Activated CD4-positive, alpha-beta T cell treated with anti-CD3 and anti-CD28 coated beads, Interleukin-2, amount 50 U/mL, for 48 hours (primary cell): ENCODE data around the gene SYNGR4.
"Not testable (repeated sequence)": the region's sequence is repeated elsewhere in the genome, so short reads cannot be mapped to it uniquely, and the experiment has no call there.

Source experiments
- DNase-seq, 2 experiments: peaks; one replicate each; pipeline ENCODE4 v3.0.0-alpha.2; 2020

The SYNGR4 gene

GRCh38 chr19:48371771-48372170, 7.6 kb downstream of the SYNGR4 start:
- not testable (repeated sequence) for DNase-seq

DNA sequence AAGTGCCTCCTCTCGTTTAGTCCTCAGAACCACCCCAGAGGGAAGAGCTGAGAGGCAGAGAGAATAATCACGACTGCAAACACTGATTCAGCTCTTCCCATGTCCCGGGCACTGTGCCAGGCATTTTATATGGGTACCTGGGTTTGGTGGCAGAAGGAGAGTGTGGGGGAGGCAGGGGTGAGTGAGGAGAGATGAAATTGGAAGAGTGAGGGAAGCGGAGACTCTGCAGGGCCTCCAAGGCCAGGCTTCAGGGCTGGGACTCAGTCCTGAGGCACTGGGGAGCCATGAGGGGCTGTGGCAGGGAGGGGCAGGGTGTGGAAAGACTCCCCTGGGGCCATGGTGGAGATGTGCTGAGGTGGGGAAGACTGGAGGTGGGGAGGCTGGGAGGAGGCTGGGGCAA, 8.7 kb downstream of the SYNGR4 start:
- no peak for DNase-seq

DNA sequence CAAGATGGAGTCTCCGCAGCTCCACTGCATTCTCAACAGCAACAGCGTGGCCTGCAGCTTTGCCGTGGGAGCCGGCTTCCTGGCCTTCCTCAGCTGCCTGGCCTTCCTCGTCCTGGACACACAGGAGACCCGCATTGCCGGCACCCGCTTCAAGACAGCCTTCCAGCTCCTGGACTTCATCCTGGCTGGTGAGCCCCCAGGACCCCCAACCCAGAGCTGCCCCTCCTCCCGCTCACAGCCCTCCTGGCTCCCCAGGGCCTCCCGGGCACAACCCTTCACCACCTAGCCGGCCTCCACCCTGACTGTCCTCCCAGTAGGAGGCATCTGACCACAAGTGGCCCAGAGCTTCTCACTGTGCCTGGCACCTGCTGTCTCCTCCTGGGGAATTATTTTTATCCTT, 9.4 kb downstream of the SYNGR4 start:
- DNase-seq: no peak

GRCh38 chr19:48378194-48378570, 14.0 kb downstream of the SYNGR4 start:
- DNase-seq: no peak

- no peak for DNase-seq
Observed at GRCh38 chr19:48379058-48379457, 14.9 kb downstream of the SYNGR4 start.

- DNase-seq: no peak
Observed at GRCh38 chr19:48381178-48381950, 17.2 kb downstream of the SYNGR4 start.

DNA sequence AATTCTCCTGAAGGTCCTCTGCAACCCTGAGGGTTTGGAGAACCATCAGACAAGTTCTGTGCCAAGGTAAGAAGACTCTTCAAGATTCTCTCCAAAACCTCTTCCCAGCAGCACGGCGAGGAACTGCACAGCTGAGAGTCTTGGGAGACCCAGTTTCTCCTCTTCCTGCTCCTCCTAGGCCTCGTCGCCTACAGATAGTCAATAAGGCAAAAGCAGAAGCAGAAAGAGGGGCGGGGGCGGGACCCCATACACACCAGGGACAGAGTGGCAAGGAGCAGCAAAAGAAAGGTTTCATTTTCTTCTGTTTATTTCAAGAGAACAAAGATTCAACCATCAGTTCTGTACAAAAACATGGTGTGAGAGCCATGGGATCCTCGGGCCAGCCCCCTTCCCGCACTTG, 18.1 kb downstream of the SYNGR4 start:
- no peak for DNase-seq

DNA sequence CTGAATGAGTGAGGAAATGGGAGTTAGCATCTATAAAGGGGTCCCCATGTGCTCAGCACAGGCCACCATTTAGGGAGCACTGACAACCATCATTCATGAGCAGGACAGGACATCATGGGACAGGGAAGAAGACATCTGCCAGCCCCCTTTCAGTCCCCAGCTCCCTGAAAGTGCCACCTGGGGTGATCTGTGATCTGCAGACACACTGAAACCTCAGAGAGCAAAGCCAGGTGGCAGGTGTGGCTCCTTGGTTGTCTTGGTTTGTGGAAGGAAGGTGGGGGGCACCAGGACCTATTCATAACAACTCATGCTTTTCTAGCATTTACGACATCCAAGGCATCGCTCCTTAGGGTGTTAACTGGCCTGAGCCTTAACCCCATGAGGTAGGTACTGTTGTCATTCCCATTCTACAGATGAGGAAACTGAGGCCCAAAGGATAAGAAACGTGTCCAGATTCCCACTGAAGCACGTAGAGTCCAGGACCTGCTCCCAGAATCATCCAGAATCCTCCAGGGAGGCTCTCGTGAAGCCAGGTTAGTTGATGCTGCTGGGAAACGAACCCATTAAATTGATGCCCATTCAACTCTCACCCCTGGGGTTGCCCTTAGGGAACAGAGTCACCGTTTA, 21.4 kb downstream of the SYNGR4 start:
- no peak for DNase-seq

GRCh38 chr19:48386981-48387380, 22.8 kb downstream of the SYNGR4 start:
- DNase-seq: no peak

DNA sequence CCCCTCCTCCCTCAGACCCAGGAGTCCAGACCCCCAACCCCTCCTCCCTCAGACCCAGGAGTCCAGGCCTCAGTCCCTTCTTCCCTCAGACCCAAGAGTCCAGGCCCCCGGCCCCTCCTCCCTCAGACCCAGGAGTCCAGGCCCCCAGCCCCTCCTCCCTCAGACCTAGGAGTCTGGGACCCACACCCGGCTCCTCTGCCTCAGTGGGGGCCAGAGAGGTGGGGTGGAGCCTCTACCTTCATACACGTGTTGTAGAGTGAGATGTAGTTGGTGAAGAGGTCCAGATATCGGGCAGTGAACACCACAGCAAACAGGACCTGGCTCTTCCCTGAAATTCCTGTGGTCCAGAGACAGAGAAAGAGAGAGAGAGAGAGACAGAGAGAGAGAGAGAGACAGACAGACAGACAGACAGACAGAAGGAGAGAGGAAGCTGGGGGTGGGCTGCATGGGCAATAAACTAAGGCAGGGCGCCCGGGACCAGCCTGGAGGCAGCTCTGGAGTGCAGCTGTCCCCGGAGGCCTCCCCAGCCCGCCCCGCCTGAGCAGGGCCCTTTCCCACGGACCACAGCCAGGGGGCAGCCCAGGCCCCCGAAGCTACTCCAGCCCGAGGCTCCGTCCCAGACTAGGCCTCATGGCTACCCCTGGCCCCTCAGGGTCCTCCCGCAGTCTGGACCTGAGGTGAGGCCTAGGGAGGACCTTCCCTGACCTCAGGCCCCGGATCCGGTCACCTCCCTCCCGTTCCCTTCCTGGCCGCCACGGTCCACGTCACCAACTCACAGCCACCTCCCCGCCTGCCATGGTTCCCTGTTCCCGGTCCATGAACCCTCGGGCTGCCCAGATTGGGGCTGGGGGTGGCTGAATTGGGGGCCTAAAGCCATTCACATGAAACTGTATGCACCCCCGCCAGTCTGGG, 26.3 kb downstream of the SYNGR4 start:
- peak; percentile 64 to 68 for DNase-seq

- peak; percentile 69 to 73 for DNase-seq
Observed at GRCh38 chr19:48391100-48392005, 27.2 kb downstream of the SYNGR4 start, which contains the start of gene KDELR1. Gene KDELR1 (minus strand): TSS chr19:48391551. CDS start chr19:48391358, 193 bp downstream.

DNA sequence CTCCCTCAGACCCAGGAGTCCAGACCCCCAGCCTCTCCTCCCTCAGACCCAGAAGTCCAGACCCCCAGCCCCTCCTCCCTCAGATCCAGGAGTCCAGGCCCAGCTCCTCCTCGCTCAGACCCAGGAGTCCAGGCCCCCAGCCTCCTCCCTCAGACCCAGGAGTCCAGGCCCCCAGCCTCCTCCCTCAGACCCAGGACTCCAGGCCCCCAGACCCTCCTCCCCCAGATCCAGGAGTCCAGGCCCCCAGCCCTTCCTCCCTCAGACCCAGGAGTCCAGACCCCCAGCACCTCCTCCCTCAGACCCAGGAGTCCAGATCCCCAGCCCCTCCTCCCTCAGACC, 27.8 kb downstream of the SYNGR4 start:
- not testable (repeated sequence) for DNase-seq

DNA sequence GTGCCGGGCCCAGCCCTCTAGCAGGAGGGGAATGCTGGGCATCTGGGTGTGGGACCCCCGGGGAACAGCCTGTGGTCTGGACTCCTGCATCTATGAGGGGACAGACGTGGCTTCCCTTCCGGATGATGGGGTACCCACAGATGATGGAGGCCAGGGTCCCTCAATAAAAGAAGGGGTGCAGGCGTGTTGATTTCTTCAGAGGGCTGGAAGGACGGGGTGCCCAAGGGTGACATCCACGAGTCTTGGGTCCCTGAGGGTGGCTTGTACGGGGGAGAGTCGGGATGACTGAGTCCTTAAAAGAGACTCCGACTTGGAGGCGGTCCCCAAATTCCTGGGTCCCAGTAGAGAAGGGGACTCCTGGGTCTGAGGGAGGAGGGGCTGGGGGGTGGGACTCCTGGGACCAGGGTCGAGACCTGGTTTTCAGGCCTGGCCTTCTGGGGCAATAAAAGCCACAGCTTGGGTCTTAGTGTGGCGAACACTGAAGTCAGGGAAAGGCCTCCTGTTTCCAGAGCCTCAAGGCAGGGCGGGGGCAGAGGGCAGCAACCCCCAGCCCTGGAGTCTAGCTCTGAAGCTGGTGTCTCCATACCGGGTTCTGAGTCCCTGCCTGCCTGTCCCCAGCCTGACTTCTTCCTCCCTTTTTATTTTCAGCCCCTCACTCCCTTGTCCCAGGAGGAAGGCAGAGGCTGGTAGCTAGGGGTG, 28.8 kb downstream of the SYNGR4 start:
- DNase-seq: no peak

DNA sequence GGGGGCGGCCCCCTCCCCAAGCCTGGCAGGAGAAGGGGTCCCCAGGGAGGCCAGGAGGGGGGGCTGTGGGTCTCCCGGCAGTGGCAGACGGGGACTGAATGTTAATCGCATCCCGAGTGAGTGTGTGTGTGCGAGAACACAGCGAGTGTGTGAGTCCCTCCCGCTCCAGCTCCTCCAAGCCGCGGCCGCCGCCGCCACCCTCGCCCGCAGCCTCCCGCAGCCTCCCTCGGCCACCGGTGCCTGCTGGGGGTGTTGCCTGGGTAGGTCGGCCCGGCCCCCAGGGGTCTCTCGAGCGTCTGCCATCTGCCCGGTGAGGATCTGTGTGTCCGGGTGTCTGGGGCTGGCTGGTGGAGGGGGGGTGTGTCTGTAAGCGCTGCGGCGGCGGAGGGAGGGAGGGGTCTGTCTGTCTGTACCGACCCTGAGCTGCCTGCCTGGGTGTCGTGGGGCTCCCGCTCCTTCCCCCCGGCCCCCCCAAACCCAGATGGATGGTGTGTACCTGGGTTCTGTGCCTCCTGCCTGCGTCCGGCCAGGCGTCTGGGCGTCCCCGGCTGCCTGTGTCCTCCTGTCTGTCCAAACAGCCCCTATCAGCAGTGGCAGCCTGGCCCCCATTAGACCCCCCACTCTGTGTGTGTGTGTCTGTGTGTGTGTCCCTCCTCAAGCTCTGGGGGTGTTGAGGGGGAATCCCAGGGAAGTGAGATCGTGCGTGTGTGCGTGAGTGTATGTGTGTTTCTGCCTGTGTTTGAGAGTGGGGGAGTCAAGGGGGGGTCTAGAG, 29.6 kb downstream of the SYNGR4 start, which contains the start of gene GRIN2D:
TSS of gene GRIN2D (plus strand) at position 110 of the 772 bp plus-strand sequence. CDS start 4,725 bp downstream, outside the sequence.
- peak; percentile 18 to 27 for DNase-seq

- peak; percentile 5 to 10 for DNase-seq
Observed at GRCh38 chr19:48394331-48395169, 30.4 kb downstream of the SYNGR4 start.

DNA sequence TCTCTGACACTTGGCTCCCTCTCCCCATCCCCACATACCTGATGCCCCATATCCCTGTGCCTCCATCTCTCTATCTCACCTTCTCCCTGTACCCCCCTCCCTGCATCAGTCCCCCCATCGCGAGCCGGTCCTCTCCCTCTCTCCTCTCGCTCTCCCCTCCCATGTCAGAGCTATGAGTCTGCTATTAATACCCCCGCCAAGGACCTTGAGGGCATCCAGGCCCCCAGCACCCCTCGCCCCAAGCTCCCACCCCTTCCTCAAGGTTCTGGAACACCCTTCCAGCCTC, 30.9 kb downstream of the SYNGR4 start:
- DNase-seq: no peak

DNA sequence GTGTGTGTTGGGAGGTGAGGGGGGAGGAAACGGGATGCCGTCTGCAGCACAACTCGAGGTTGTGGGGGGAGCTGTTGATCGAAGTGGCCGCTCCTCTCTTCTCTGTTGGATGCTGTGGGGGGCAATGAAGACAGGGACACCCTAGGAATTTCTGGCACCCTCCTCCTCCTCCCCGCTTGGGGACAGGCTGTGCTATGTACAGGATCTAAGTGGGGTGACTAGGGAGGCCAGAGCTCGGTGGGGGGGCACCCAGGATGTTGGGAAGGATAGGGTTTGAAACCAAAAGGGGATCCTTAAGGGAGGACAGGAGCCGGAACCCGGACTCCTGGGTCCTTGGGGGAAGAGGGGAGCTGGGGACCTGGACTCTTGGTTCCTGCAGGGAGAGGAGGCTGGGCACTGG, 31.3 kb downstream of the SYNGR4 start:
- DNase-seq: no peak

GRCh38 chr19:48396016-48396823, 32.1 kb downstream of the SYNGR4 start:
- DNase-seq: no peak

DNA sequence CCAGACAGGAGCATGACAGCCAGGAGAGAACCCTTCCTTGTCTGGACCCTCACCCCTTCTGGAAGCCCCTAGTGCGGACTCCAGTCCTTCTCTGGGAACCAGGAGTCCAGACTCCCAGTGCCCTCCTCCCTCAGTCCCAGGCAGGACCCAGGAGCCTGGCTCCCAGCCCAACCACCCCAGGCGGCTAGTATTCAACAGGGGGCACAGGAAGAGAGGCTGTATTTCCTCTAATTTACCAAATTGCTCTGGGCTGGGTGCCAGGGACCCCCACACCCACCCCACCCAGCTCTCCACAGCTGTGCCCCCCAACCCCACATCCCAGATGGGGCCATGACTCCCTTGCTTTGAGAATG, 32.6 kb downstream of the SYNGR4 start:
- no peak for DNase-seq
